Mammary epithelial cell (primary cell): ENCODE data around the gene PRKCZ.

Experiments
- EZH2 ChIP-seq: IDR thresholded peaks from 2 replicates; pipeline ENCODE4 v1.6.1; 2012; ENCODE audit warnings: low read length, inconsistent platforms, borderline replicate concordance
- TF ChIP-seq, protein P1 (sequence below), 2 donors: IDR thresholded peaks in 1 of 2; conservative IDR thresholded peaks in 1 of 2; 2 replicates each; pipeline ENCODE4 v1.5.1; 2011 to 2012; ENCODE audit warnings: inconsistent platforms in 2 of 2, low read length in 2 of 2, mild to moderate bottlenecking in 2 of 2, control low read depth in 1 of 2, low read depth in 1 of 2; ENCODE audit not compliant: insufficient read depth in 1 of 2; ENCODE audit errors: extremely low read depth in 1 of 2

DNA sequence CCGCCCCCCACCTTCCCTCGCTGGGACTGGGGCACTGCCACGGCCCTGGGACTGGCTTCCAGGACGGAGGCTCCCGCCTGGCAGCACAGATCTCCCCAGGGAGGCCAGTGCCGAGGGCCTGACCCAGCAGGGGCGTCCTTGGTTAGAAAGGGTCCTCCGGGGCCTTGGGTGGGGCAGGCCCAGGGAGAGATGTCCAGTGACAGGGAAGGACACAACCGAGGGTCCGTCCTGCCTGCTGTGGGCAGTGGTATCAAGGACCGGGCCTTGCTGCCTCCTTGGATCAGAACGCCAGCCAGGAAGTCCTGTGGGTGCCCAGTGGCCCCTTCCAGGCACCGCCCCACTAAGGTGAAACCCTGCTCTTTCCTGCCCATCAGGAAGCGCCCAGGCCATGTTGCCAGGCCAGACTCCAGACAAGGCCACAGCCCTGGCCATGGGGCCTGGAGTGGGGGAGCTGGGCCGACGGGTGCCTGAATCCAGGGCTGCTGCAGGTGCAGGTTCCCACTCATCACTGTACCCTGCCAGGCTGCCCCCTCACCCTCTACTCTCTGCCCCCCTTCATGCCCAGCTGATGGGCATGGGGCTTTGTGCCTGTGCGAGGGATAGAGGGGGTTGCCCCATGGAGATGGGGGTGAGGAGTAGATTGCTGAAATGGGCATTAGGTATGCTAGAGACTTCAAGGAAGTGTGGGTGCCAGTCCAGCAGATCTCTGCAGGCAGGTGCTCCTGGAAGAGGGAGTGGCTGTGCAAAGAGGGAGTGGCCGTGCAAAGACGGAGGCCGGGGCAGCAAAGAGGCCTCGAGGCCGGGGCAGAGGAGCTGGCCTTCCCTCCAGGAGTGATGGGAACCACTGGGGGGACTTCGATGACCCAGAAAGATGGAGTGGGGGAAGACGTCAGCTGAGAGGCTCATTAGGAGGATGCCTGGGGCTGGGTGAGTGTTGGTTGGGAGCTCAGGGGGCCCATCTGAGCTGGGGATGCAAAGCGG, 2.2 kb upstream of the PRKCZ start:
- TF ChIP-seq EZH2: no peak
- TF ChIP-seq, protein P1, sequence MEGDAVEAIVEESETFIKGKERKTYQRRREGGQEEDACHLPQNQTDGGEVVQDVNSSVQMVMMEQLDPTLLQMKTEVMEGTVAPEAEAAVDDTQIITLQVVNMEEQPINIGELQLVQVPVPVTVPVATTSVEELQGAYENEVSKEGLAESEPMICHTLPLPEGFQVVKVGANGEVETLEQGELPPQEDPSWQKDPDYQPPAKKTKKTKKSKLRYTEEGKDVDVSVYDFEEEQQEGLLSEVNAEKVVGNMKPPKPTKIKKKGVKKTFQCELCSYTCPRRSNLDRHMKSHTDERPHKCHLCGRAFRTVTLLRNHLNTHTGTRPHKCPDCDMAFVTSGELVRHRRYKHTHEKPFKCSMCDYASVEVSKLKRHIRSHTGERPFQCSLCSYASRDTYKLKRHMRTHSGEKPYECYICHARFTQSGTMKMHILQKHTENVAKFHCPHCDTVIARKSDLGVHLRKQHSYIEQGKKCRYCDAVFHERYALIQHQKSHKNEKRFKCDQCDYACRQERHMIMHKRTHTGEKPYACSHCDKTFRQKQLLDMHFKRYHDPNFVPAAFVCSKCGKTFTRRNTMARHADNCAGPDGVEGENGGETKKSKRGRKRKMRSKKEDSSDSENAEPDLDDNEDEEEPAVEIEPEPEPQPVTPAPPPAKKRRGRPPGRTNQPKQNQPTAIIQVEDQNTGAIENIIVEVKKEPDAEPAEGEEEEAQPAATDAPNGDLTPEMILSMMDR (conservative IDR thresholded peaks at IDR 0.05 in 1 of 2, IDR thresholded peaks at IDR 0.05 in 1 of 2; ENCODE audit: extremely low read depth in 1 of 2, insufficient read depth in 1 of 2, low read depth in 1 of 2, low read length in 2 of 2): no peak
